Measurements from ENCODE around the gene RAD51AP1.

DNA sequence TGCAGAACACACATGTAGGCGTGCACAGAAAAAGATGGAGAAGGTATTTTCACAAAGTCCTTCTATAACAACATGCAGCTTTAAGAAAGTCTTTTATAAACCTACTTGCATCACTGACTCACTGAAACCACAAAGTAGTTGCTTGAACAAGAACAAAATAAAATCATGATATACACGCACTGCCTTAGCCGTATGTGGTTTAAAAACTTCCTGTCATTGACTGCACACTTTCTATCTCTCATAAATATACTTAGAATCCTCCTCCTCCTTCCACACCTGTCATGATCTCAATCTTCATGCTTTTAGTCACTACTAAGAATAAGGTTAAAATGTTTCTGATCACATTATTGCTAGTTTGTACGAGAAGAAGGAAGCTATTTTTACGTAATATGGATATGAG lies 31.8 kb upstream of the RAD51AP1 start:
- TF ChIP-seq POLR2A (IDR thresholded peaks at IDR 0.05) = no peak
- TF ChIP-seq, protein P1, sequence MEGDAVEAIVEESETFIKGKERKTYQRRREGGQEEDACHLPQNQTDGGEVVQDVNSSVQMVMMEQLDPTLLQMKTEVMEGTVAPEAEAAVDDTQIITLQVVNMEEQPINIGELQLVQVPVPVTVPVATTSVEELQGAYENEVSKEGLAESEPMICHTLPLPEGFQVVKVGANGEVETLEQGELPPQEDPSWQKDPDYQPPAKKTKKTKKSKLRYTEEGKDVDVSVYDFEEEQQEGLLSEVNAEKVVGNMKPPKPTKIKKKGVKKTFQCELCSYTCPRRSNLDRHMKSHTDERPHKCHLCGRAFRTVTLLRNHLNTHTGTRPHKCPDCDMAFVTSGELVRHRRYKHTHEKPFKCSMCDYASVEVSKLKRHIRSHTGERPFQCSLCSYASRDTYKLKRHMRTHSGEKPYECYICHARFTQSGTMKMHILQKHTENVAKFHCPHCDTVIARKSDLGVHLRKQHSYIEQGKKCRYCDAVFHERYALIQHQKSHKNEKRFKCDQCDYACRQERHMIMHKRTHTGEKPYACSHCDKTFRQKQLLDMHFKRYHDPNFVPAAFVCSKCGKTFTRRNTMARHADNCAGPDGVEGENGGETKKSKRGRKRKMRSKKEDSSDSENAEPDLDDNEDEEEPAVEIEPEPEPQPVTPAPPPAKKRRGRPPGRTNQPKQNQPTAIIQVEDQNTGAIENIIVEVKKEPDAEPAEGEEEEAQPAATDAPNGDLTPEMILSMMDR (IDR thresholded peaks at IDR 0.05) = no peak
